Brain microvascular endothelial cell (primary cell): ENCODE data around the gene PAXX.

Experiments used
- DNase-seq: peaks from one replicate; pipeline ENCODE4 v3.0.0-alpha.2; 2020
- H3K27ac ChIP-seq: fragments of 250-450 bp; sonication (Bioruptor Pico); 2 replicates; pipeline ENCODE4 v1.5.1; 2020; ENCODE audit warnings: mild to moderate bottlenecking, moderate library complexity
- H3K27me3 ChIP-seq: fragments of 250-450 bp; sonication (Bioruptor Pico); replicated peaks from 2 replicates; pipeline ENCODE4 v1.5.1; 2020; ENCODE audit warnings: mild to moderate bottlenecking
- H3K36me3 ChIP-seq: fragments of 250-450 bp; sonication (Bioruptor Pico); replicated peaks from 2 replicates; pipeline ENCODE4 v1.5.1; 2020; ENCODE audit warnings: mild to moderate bottlenecking
- H3K4me3 ChIP-seq: 2 replicates; pipeline ENCODE4 v1.5.1; 2011; ENCODE audit warnings: low read depth, mild to moderate bottlenecking, control low read depth, low read length, moderate library complexity
- CTCF ChIP-seq: IDR thresholded peaks from 2 replicates; pipeline ENCODE4 v1.5.1; 2011; ENCODE audit warnings: low read depth, mild to moderate bottlenecking, moderate library complexity, low read length, control low read depth, inconsistent platforms; ENCODE audit errors: missing control alignments
- in situ Hi-C: cut with HindIII; loops from 2 replicates; pipeline ENCODE4 v1.10.0; 2017; ENCODE audit warnings: low sequenced_read_pairs, low pct_ligation_motif_present

Gene PAXX

DNA sequence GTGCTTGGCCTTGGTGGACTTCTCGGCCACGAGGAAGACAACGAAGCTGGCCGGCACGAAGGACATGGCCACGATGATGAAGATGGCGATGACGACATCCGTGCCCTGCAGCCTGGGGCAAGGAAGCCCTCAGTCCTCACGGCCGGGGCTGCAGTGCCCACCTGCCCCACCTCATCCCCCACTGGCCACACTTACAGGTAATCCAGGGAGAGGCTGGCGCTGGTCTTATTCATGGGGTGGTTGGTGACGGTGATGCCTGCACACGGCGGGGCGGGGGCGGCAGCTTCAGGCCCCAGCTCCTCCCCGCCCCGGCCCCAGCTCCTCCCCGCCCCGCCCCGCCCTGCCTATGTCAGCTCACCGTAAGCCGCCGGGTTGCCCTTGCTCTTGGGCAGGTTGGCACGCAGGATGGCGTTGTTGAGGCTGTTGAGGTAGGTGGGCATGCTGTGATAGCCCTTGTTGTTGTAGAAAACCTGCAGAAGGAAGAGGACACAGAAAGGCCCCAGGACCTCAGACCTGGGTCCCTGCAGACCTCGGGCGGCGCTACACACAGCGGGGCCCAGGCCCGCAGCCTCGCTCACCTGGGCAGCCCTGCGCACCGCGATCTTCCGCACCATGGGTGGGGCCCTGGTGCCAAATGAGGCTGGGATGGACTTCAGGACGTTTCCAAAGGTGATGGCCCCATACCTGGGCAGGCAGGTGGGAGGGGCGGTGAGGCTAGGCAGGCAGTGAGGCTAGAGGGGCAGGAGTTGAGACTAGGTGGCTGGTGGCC is 19.9 kb downstream of the PAXX start:
- Histone ChIP-seq H3K4me3 (no peak overlapping the region), H3K27ac (no peak overlapping the region), H3K36me3 (peaks cover 17% of the 10 kb centered on the region), H3K27me3 (no peaks in the 10 kb centered on the region)
- DNase-seq, result no peak
- in situ Hi-C loops, result no loop called here
- no peak for TF ChIP-seq CTCF

- peaks cover 23% of the 10 kb centered on the region for H3K36me3 ChIP-seq
- H3K4me3 ChIP-seq, result no peak overlapping the region
- no peak for TF ChIP-seq CTCF
- DNase-seq, result no peak
- in situ Hi-C loops, result no loop called here
- no peak overlapping the region for H3K27ac ChIP-seq
- no peaks in the 10 kb centered on the region for H3K27me3 ChIP-seq
Observed at GRCh38 chr9:137012694-137013570, 20.7 kb downstream of the PAXX start.

GRCh38 chr9:137013571-137013940 is 21.3 kb downstream of the PAXX start:
- H3K4me3 ChIP-seq, result no peak overlapping the region
- DNase-seq, result no peak
- no peak for TF ChIP-seq CTCF
- no peaks in the 10 kb centered on the region for H3K27me3 ChIP-seq
- in situ Hi-C loops, result no loop called here
- peaks cover 23% of the 10 kb centered on the region for H3K36me3 ChIP-seq
- H3K27ac ChIP-seq, result no peak overlapping the region

- no peak overlapping the region for H3K27ac ChIP-seq
- DNase-seq, result no peak
- TF ChIP-seq CTCF, result no peak
- in situ Hi-C loops, result no loop called here
- H3K4me3 ChIP-seq, result no peak overlapping the region
- peaks cover 25% of the 10 kb centered on the region for H3K36me3 ChIP-seq
- H3K27me3 ChIP-seq, result no peaks in the 10 kb centered on the region
Observed at GRCh38 chr9:137014166-137014565, 21.9 kb downstream of the PAXX start.

- Histone ChIP-seq H3K4me3 (no peak overlapping the region), H3K27me3 (no peaks in the 10 kb centered on the region), H3K27ac (no peak overlapping the region), H3K36me3 (peaks cover 25% of the 10 kb centered on the region)
- in situ Hi-C loops, result no loop called here
- no peak for TF ChIP-seq CTCF
- no peak for DNase-seq
Observed at GRCh38 chr9:137014776-137015539, 22.7 kb downstream of the PAXX start.
